K562 (cell line): ENCODE results near the gene MARK3.

Experiments used
- ATF1 ChIP-seq, 2 experiments: fragments of 450-650 bp in 1 of 2; IDR thresholded peaks; 2 replicates each; pipeline ENCODE4 v1.6.1; 2016; ENCODE audit warnings: missing compliant biosample characterization in 1 of 2, missing genetic modification characterization in 1 of 2
- GATA2 ChIP-seq: sonication (generic); formaldehyde crosslinking; IDR thresholded peaks from 2 replicates; pipeline ENCODE4 v1.4.0; 2020; ENCODE audit warnings: mild to moderate bottlenecking, missing genetic modification reagents
- MAZ ChIP-seq, 2 experiments: fragments of 450-650 bp in 1 of 2; sonication (generic) in 1 of 2; formaldehyde crosslinking; IDR thresholded peaks in 1 of 2; conservative IDR thresholded peaks in 1 of 2; 2 replicates each; pipeline versions ENCODE4 v1.4.0 to v1.5.0; 2020; ENCODE audit warnings: mild to moderate bottlenecking in 1 of 2, missing genetic modification reagents in 1 of 2
- PHF20 ChIP-seq: fragments of 450-650 bp; IDR thresholded peaks from 2 replicates; pipeline ENCODE4 v1.6.1; 2018; ENCODE audit not compliant: partially characterized antibody
- PHF8 ChIP-seq: fragments of 200-600 bp; sonication (generic); IDR thresholded peaks from 2 replicates; pipeline ENCODE4 v1.6.1; 2012; ENCODE audit warnings: mixed run types, mild to moderate bottlenecking, inconsistent platforms, low read length, moderate library complexity, borderline replicate concordance
- POLR2A ChIP-seq: fragments of 450-650 bp; conservative IDR thresholded peaks from 2 replicates; pipeline ENCODE4 v1.6.1; 2016
- RBBP5 ChIP-seq: fragments of 200-600 bp; sonication (generic); IDR thresholded peaks from 2 replicates; pipeline ENCODE4 v1.6.1; 2012; ENCODE audit warnings: borderline replicate concordance, mild to moderate bottlenecking, low read length, control low read depth, inconsistent platforms; ENCODE audit not compliant: insufficient read depth, poor library complexity, severe bottlenecking
- RFX5 ChIP-seq: IDR thresholded peaks from 2 replicates; pipeline ENCODE4 v1.6.1; 2011; ENCODE audit warnings: low read depth, mild to moderate bottlenecking, improper control_type of control experiment, low read length
- ZNF740 ChIP-seq, 3 experiments: fragments of 200-800 bp in 1 of 3; sonication (Bioruptor generic) in 1 of 3; sonication (generic) in 1 of 3; formaldehyde crosslinking in 1 of 3; IDR thresholded peaks; 2 replicates each; pipeline versions ENCODE4 v1.6.1 to v1.8.0; 2016 to 2022; ENCODE audit warnings: mild to moderate bottlenecking in 2 of 3, missing compliant biosample characterization in 2 of 3, missing genetic modification characterization in 2 of 3, missing genetic modification reagents in 1 of 3
- TF ChIP-seq, protein P1 (sequence below): fragments of 450-650 bp; formaldehyde crosslinking; IDR thresholded peaks from 2 replicates; pipeline ENCODE4 v1.4.0; 2020; ENCODE audit warnings: mild to moderate bottlenecking

- TF ChIP-seq MAZ (CRISPR knock-in tag; conservative IDR thresholded peaks at IDR 0.05 in 1 of 2, IDR thresholded peaks at IDR 0.05 in 1 of 2) (no peak), ZNF740 (CRISPR knock-in tag; IDR thresholded peaks at IDR 0.05) (no peak), ZNF740 (tag; IDR thresholded peaks at IDR 0.05) (no peak), PHF8 (no peak), POLR2A (no peak), PHF20 (no peak), ATF1 (CRISPR knock-in tag; IDR thresholded peaks at IDR 0.05) (no peak), ATF1 (tag; IDR thresholded peaks at IDR 0.05) (no peak), GATA2 (CRISPR knock-in tag) (no peak), RBBP5 (no peak), RFX5 (no peak)
- TF ChIP-seq, protein P1, sequence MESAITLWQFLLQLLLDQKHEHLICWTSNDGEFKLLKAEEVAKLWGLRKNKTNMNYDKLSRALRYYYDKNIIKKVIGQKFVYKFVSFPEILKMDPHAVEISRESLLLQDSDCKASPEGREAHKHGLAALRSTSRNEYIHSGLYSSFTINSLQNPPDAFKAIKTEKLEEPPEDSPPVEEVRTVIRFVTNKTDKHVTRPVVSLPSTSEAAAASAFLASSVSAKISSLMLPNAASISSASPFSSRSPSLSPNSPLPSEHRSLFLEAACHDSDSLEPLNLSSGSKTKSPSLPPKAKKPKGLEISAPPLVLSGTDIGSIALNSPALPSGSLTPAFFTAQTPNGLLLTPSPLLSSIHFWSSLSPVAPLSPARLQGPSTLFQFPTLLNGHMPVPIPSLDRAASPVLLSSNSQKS (CRISPR knock-in tag): no peak
Observed at GRCh38 chr14:103408491-103409155, 23.4 kb downstream of the MARK3 start.
